Myometrial cell (primary cell): ENCODE data around the gene EFS. TPM values are rescaled to one million over a fixed set of nuclear protein-coding genes. Genes with fewer than 3 reads are reported as not detected.

ENCODE experiments used
- total RNA-seq: library from RNA; depleted of rRNA; stranded (reverse); fragments of >200 nt; gene quantifications from 2 replicates; pipeline ENCODE4 v1.2.3, GENCODE V29; 2015

The EFS gene, protein sequence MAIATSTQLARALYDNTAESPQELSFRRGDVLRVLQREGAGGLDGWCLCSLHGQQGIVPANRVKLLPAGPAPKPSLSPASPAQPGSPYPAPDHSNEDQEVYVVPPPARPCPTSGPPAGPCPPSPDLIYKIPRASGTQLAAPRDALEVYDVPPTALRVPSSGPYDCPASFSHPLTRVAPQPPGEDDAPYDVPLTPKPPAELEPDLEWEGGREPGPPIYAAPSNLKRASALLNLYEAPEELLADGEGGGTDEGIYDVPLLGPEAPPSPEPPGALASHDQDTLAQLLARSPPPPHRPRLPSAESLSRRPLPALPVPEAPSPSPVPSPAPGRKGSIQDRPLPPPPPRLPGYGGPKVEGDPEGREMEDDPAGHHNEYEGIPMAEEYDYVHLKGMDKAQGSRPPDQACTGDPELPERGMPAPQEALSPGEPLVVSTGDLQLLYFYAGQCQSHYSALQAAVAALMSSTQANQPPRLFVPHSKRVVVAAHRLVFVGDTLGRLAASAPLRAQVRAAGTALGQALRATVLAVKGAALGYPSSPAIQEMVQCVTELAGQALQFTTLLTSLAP
- total RNA-seq: 10.5 and 11.8 TPM in 2 replicates

GRCh38 chr14:23365036-23365731 lies at the start of gene EFS:
Gene EFS, minus strand, starts transcription at chr14:23365172. Its CDS starts 147 bp downstream, at chr14:23365025.

GRCh38 chr14:23407516-23408306 lies 42.7 kb upstream of the EFS start, which contains the start of gene MYH6:
Gene MYH6, minus strand, starts transcription at chr14:23408273. Its CDS starts 1,050 bp downstream, at chr14:23407223.

DNA sequence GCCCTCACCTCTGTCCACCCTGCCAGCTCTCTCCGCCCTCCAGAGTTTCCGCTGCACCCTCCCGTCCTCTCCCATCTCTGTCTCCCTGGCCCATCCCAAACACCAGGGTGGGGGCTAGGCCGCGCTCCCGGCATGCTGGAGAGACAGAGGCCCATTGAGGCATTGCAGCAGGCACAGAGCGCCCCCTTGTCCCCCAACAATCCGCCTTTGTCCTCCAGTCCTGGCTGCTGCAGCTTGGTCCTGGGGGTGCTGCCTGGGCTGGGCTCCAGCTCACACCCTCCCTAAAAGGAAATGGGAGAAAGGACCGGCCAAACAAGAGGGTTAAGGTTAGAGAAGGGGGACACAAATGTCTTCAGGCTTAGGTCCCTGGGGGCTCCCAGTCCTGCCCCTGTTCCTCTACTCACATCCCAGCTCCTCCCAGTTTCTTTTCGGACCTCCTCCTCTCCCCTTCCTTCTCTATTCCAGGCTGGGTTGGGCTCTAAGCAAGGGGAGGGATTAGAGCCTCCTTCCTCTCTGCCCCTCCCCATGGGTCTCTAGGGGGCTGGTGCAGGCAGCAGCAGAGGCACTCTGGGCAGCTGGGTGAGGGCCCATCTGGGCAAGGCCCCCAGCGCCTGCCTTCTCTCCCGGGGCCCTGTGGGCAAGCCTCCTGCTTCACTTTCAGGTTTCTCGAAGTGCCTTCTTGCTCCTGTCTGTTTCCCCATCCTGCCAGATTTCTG lies 11.7 kb upstream of the EFS start, which contains the start of gene CMTM5:
Gene CMTM5 (plus strand): TSS at position 565 of the 716 bp plus-strand sequence. CDS start 206 bp downstream, outside the sequence.

GRCh38 chr14:23372509-23372908 lies 7.5 kb upstream of the EFS start, which contains the start of gene IL25:
Gene IL25, plus strand, starts transcription at chr14:23372809.

DNA sequence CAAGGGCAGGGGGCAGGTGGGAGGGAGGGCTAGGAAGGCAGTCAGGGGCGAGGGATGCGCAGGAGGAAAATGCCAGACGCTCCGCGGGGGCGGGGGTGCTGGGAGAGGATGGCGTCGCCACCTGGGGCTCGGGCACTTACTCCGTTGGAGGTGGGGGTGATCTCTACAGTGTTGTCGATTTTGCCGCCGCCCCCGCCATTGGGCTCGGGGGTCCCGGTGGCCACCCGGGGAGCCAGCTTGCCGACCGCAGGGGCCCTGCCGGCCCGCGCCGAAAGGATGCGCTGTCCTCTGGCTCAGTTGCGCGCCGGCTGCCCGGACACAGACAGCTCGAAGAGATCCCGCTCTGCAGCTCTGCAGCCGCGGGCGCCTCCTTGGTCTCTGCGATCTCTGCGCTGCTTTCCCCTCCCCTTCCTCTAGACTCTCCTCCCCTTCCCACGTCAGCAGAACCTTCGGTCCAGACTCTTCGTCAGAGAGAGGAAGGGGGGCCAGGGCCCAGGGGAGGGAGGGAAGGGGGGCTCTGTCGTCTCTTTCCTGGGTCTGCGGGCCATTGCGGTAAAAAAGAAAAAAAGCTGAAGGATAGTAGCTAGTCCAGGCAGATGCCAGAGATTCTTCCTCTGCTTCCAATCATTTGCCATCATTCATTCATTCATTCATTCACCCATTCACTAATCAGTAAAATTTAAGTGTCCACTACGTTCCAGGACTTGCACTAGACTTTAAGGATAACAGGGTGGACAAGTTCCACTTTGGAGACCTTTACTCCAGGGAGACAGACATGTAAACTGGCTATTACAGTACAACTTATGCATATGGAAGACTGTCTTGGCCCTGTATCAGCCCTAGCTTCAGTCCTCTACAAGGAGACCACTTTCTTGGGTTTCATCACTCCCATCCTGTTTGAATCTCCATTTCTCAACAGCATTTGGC lies 12.2 kb downstream of the EFS start, which contains the start of gene SLC22A17:
Gene SLC22A17 (minus strand): TSS at position 382 of the 927 bp plus-strand sequence.

GRCh38 chr14:23320584-23321571 lies 44.1 kb downstream of the EFS start, which contains the start of gene PABPN1:
Gene PABPN1, plus strand, starts transcription at chr14:23321457. Its CDS starts 13 bp downstream, at chr14:23321470.

DNA sequence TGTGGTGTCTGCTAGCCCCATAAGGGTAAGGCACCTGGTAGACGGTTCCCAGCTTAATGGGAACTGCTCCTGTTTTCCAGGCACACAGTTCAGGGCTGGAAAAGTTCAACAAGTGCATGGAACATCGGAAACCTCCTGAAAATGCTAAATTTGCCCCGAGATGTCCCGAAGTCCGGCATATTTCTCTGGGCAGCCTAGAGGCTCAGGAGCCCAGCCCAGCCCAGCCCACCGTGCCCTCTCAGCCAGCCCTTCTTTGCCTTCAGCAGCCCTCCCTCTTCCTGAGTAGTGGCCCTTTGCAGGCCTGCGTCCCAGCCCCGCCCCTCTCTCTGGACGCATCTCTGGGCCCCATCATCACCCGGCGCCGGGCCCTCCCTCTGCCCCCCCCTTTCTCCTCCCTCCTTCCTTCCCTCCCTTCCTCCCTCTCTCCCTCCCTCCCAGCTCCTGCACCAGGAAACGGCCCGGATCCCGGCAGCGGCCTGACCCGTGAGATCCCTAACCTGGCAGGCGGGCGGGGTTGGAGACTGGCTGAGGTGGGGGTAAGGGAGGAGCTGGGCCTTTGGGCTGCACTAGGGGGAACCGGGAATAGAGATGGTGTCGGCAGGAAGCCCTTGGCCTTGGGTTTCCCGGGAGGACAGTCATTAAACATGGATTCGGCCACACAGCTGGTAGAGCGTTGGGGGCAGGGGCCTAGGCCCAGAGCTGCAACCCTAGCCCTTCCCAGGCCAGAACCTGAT lies 58.4 kb downstream of the EFS start, which contains the start of gene BCL2L2:
Gene BCL2L2 (plus strand): TSS at position 422 of the 734 bp plus-strand sequence. CDS start 935 bp downstream, outside the sequence.

Other genes starting within 250 kb of the EFS start
- not detected in 2 replicates for gene CEBPE, start 245.9 kb downstream of the EFS start, total RNA-seq
- gene SLC7A8, start 181.5 kb downstream of the EFS start, total RNA-seq: 6.9 and 13.1 TPM in 2 replicates
- not detected in 2 replicates for gene RNF212B, start 127.2 kb downstream of the EFS start, total RNA-seq
- 9.6 and 14.4 TPM in 2 replicates for gene HOMEZ, start 79.0 kb downstream of the EFS start, total RNA-seq
- gene PPP1R3E, start 62.3 kb downstream of the EFS start, total RNA-seq: 1.1 and 1.2 TPM in 2 replicates
- 16.7 and 21.1 TPM in 2 replicates for gene BCL2L2, start 58.3 kb downstream of the EFS start, total RNA-seq
- 59.5 and 63.1 TPM in 2 replicates for gene PABPN1, start 43.7 kb downstream of the EFS start, total RNA-seq
- 10.1 and 16.8 TPM in 2 replicates for gene SLC22A17, start 12.3 kb downstream of the EFS start, total RNA-seq
- gene IL25, start 7.6 kb upstream of the EFS start, total RNA-seq: not detected in 2 replicates
- not detected in 2 replicates for gene CMTM5, start 11.9 kb upstream of the EFS start, total RNA-seq
- gene MYH6, start 43.1 kb upstream of the EFS start, total RNA-seq: not detected in 2 replicates
- gene MYH7, start 70.5 kb upstream of the EFS start, total RNA-seq: not detected in 2 replicates
- gene NGDN, start 104.5 kb upstream of the EFS start, total RNA-seq: 23.4 and 26.8 TPM in 2 replicates
- 1.9 TPM in 1 of 2 replicates, not detected in the other for gene ZFHX2, start 186.6 kb upstream of the EFS start, total RNA-seq
- 10.3 and 22.5 TPM in 2 replicates for gene THTPA, start 191.1 kb upstream of the EFS start, total RNA-seq
- gene AP1G2, start 202.6 kb upstream of the EFS start, total RNA-seq: 15.9 and 23.0 TPM in 2 replicates
- gene JPH4, start 213.6 kb upstream of the EFS start, total RNA-seq: not detected in 2 replicates